H9 (cell line): Measurements from ENCODE around the gene UVRAG. TPM values are rescaled to one million over a fixed set of nuclear protein-coding genes. Genes with fewer than 3 reads are reported as not detected.

ENCODE experiments used
- DNase-seq: peaks from one replicate; pipeline ENCODE4 v3.0.0-alpha.2; 2017
- H2AFZ ChIP-seq: one replicate; pipeline ENCODE4 v1.6.1; 2013; ENCODE audit warnings: mild to moderate bottlenecking, low read length, control low read depth, moderate library complexity
- H2AK5ac ChIP-seq: 2 replicates; pipeline ENCODE4 v1.6.1; 2013; ENCODE audit warnings: low read length, control low read depth, mixed read lengths; ENCODE audit not compliant: insufficient read length
- H2BK120ac ChIP-seq: one replicate; pipeline ENCODE4 v1.6.1; 2013; ENCODE audit warnings: low read depth, mild to moderate bottlenecking, low read length, control low read depth, inconsistent platforms; ENCODE audit not compliant: poor library complexity, severe bottlenecking
- H2BK12ac ChIP-seq: 2 replicates; pipeline ENCODE4 v1.6.1; 2013; ENCODE audit warnings: low read length, control low read depth, mixed read lengths, low read depth; ENCODE audit not compliant: insufficient read length
- H2BK15ac ChIP-seq: 2 replicates; pipeline ENCODE4 v1.6.1; 2013; ENCODE audit warnings: low read depth, low read length, control low read depth
- H2BK20ac ChIP-seq: one replicate; pipeline ENCODE4 v1.6.1; 2013; ENCODE audit warnings: low read depth, mild to moderate bottlenecking, low read length, control low read depth, inconsistent platforms; ENCODE audit not compliant: poor library complexity, severe bottlenecking
- H2BK5ac ChIP-seq: 2 replicates; pipeline ENCODE4 v1.6.1; 2013; ENCODE audit warnings: low read length, control low read depth, mixed read lengths; ENCODE audit not compliant: insufficient read length
- H3K14ac ChIP-seq: 2 replicates; pipeline ENCODE4 v1.6.1; 2013; ENCODE audit warnings: low read length, control low read depth; ENCODE audit not compliant: insufficient read depth
- H3K18ac ChIP-seq: 2 replicates; pipeline ENCODE4 v1.6.1; 2013; ENCODE audit warnings: low read depth, mild to moderate bottlenecking, mixed read lengths, low read length, control low read depth; ENCODE audit not compliant: insufficient read length
- H3K23ac ChIP-seq: 2 replicates; pipeline ENCODE4 v1.6.1; 2013; ENCODE audit warnings: low read length, control low read depth, mixed read lengths, low read depth; ENCODE audit not compliant: insufficient read length
- H3K23me2 ChIP-seq: 2 replicates; pipeline ENCODE4 v1.6.1; 2013; ENCODE audit warnings: low read depth, mild to moderate bottlenecking, mixed read lengths, low read length, control low read depth; ENCODE audit not compliant: insufficient read length, poor library complexity, severe bottlenecking
- H3K27ac ChIP-seq: 2 replicates; pipeline ENCODE4 v1.5.1; 2013; ENCODE audit warnings: low read length, control low read depth, mixed read lengths, low read depth; ENCODE audit not compliant: insufficient read length
- H3K27me3 ChIP-seq: 2 replicates; pipeline ENCODE4 v1.6.1; 2013; ENCODE audit warnings: low read length, control low read depth, inconsistent platforms; ENCODE audit not compliant: insufficient read depth
- H3K4ac ChIP-seq: 2 replicates; pipeline ENCODE4 v1.6.1; 2013; ENCODE audit warnings: low read depth, mild to moderate bottlenecking, control low read depth, inconsistent platforms, low read length, moderate library complexity
- H3K4me1 ChIP-seq: 2 replicates; pipeline ENCODE4 v1.6.1; 2013; ENCODE audit warnings: low read length, control low read depth, inconsistent platforms; ENCODE audit not compliant: insufficient read depth
- H3K4me2 ChIP-seq: 2 replicates; pipeline ENCODE4 v1.6.1; 2013; ENCODE audit warnings: low read length, control low read depth, mixed read lengths; ENCODE audit not compliant: insufficient read length, insufficient read depth
- H3K56ac ChIP-seq: 2 replicates; pipeline ENCODE4 v1.6.1; 2013; ENCODE audit warnings: low read depth, mild to moderate bottlenecking, mixed read lengths, low read length, control low read depth; ENCODE audit not compliant: insufficient read length
- H3K79me1 ChIP-seq: 2 replicates; pipeline ENCODE4 v1.6.1; 2013; ENCODE audit warnings: low read depth, mild to moderate bottlenecking, moderate library complexity, low read length, control low read depth, inconsistent platforms; ENCODE audit not compliant: insufficient read depth, poor library complexity, severe bottlenecking
- H3K79me2 ChIP-seq: 2 replicates; pipeline ENCODE4 v1.6.1; 2013; ENCODE audit warnings: low read length, control low read depth, inconsistent platforms; ENCODE audit not compliant: insufficient read depth
- H3K9ac ChIP-seq: 2 replicates; pipeline ENCODE4 v1.6.1; 2013; ENCODE audit warnings: low read length, control low read depth, mixed read lengths; ENCODE audit not compliant: insufficient read length; ENCODE audit errors: extremely low read depth
- H3K9me3 ChIP-seq: one replicate; pipeline ENCODE4 v1.6.1; 2013; ENCODE audit warnings: low read depth, low read length, inconsistent platforms; ENCODE audit not compliant: control insufficient read depth
- H3T11ph ChIP-seq: one replicate; pipeline ENCODE4 v1.6.1; 2013; ENCODE audit warnings: mild to moderate bottlenecking, low read length, control low read depth, inconsistent platforms
- H4K20me1 ChIP-seq: one replicate; pipeline ENCODE4 v1.6.1; 2013; ENCODE audit not compliant: control insufficient read depth, insufficient read length, insufficient read depth
- H4K5ac ChIP-seq: 2 replicates; pipeline ENCODE4 v1.6.1; 2013; ENCODE audit warnings: low read depth, mild to moderate bottlenecking, mixed read lengths, low read length, control low read depth; ENCODE audit not compliant: insufficient read length
- H4K8ac ChIP-seq: replicated peaks from 2 replicates; pipeline ENCODE4 v1.6.1; 2013; ENCODE audit warnings: low read length, control low read depth, mixed read lengths, low read depth; ENCODE audit not compliant: insufficient read length
- H4K91ac ChIP-seq: 2 replicates; pipeline ENCODE4 v1.6.1; 2013; ENCODE audit warnings: low read depth, mild to moderate bottlenecking, moderate library complexity, mixed read lengths, low read length, control low read depth; ENCODE audit not compliant: insufficient read length
- H3K27ac Mint-ChIP-seq, 3 experiments: 2 replicates in 2 of 3; 3 replicates in 1 of 3; pipeline ENCODE4 v1.8.0; 2020 to 2021; ENCODE audit warnings: mixed read lengths in 3 of 3, mild to moderate bottlenecking in 1 of 3, moderate library complexity in 1 of 3
- H3K27me3 Mint-ChIP-seq: 2 replicates; pipeline ENCODE4 v1.8.0; 2021; ENCODE audit warnings: low read depth, mild to moderate bottlenecking, moderate library complexity, mixed read lengths
- H3K36me3 Mint-ChIP-seq, 3 experiments: 2 replicates in 2 of 3; 3 replicates in 1 of 3; pipeline ENCODE4 v1.8.0; 2020 to 2021; ENCODE audit warnings: low read depth in 3 of 3, mixed read lengths in 3 of 3; ENCODE audit not compliant: insufficient read depth in 1 of 3
- H3K4me1 Mint-ChIP-seq, 2 experiments: 2 replicates each; pipeline ENCODE4 v1.8.0; 2020; ENCODE audit warnings: mixed read lengths in 2 of 2
- H3K4me3 Mint-ChIP-seq, 2 experiments: 2 replicates in 1 of 2; 3 replicates in 1 of 2; pipeline ENCODE4 v1.8.0; 2020 to 2021; ENCODE audit warnings: mild to moderate bottlenecking in 2 of 2, mixed read lengths in 2 of 2, moderate library complexity in 1 of 2
- H3K9me3 Mint-ChIP-seq, 2 experiments: 2 replicates in 1 of 2; 3 replicates in 1 of 2; pipeline ENCODE4 v1.8.0; 2020; ENCODE audit warnings: mild to moderate bottlenecking in 2 of 2, mixed read lengths in 2 of 2, moderate library complexity in 1 of 2
- WGBS: extraction: QIAGEN DNeasy Blood & Tissue Kit; methylation state at CpG from one replicate; pipeline ENCODE4 v1.1.7; 2013; ENCODE audit warnings: missing lambda C conversion rate, low lambda C conversion rate, mixed read lengths; ENCODE audit not compliant: insufficient read length; ENCODE audit errors: extremely low coverage; 5-methylcytosine and 5-hydroxymethylcytosine counted together
- total RNA-seq: library from RNA; stranded (reverse); gene quantifications from 2 replicates; pipeline ENCODE4 v1.2.1, GENCODE V29; 2021
- TF ChIP-seq, protein P1 (sequence below): fragments of 200-600 bp; sonication (generic); conservative IDR thresholded peaks from 3 replicates; pipeline ENCODE4 v1.8.0; 2021; ENCODE audit warnings: antibody characterized with exemption, mild to moderate bottlenecking

UVRAG gene
- total RNA-seq, 1 experiment from 2014 or later, result 18.5 TPM

DNA sequence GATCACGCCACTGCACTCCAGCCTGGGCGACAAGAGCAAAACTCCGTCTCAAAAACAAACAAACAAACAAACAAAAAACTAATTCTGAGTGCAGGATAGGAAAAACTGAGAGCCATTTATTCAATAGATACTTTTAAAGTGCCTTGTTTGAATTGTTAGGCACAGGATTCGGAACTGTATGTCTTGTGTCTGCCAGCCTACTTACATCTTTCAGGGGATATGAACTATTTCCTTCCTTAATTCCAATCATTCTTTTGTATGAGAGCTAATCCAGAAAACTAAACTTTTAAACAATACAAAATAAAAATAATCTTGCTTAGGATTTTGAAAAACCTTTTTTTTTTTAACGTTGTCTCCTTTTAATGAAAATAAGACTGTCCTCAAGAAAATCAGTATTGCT lies 12.6 kb downstream of the UVRAG start:
- H2BK12ac ChIP-seq, result no peak overlapping the region
- H3K4ac ChIP-seq, result no peak overlapping the region
- H2AFZ ChIP-seq, result no peak overlapping the region
- no peak overlapping the region for H2AK5ac ChIP-seq
- TF ChIP-seq, protein P1, sequence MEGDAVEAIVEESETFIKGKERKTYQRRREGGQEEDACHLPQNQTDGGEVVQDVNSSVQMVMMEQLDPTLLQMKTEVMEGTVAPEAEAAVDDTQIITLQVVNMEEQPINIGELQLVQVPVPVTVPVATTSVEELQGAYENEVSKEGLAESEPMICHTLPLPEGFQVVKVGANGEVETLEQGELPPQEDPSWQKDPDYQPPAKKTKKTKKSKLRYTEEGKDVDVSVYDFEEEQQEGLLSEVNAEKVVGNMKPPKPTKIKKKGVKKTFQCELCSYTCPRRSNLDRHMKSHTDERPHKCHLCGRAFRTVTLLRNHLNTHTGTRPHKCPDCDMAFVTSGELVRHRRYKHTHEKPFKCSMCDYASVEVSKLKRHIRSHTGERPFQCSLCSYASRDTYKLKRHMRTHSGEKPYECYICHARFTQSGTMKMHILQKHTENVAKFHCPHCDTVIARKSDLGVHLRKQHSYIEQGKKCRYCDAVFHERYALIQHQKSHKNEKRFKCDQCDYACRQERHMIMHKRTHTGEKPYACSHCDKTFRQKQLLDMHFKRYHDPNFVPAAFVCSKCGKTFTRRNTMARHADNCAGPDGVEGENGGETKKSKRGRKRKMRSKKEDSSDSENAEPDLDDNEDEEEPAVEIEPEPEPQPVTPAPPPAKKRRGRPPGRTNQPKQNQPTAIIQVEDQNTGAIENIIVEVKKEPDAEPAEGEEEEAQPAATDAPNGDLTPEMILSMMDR, result no peak
- DNase-seq, result no peak
- no peak overlapping the region for H3T11ph ChIP-seq
- H3K27me3 ChIP-seq, result no peaks in the 10 kb centered on the region
- peaks cover 2% of the 10 kb centered on the region; the same call in 1 of the 2 replicates for H3K79me2 ChIP-seq
- H4K5ac ChIP-seq, result no peak overlapping the region
- H3K4me2 ChIP-seq, result no peak overlapping the region
- no peak overlapping the region for H4K91ac ChIP-seq
- H4K8ac ChIP-seq, result no peak overlapping the region
- no peaks in the 10 kb centered on the region; the same call in 1 of the 2 replicates for H3K4me1 ChIP-seq
- no peak overlapping the region for H2BK120ac ChIP-seq
- no peaks in the 10 kb centered on the region for H3K23me2 ChIP-seq
- Mint-ChIP-seq H3K4me1 (peaks cover 9 to 12% of the 10 kb centered on the region in 2 experiments; a peak in 3 of 4 replicates), H3K9me3 (no peaks in the 10 kb centered on the region), H3K27ac (no peak overlapping the region), H3K4me3 (no peak overlapping the region), H3K27me3 (no peaks in the 10 kb centered on the region), H3K36me3 (peaks cover 0 to 2% (median 0%) of the 10 kb centered on the region in 3 experiments; a peak in 1 of 7 replicates)
- H3K56ac ChIP-seq, result no peak overlapping the region
- H3K14ac ChIP-seq, result no peak overlapping the region
- no peak overlapping the region for H2BK15ac ChIP-seq
- H2BK20ac ChIP-seq, result no peak overlapping the region
- no peak overlapping the region for H2BK5ac ChIP-seq
- no peak overlapping the region for H3K27ac ChIP-seq
- no peaks in the 10 kb centered on the region for H4K20me1 ChIP-seq
- WGBS, result no CpG with 5 or more reads among the region's 5 CpGs
- no peak overlapping the region for H3K23ac ChIP-seq
- no peaks in the 10 kb centered on the region for H3K9me3 ChIP-seq
- H3K18ac ChIP-seq, result no peak overlapping the region
- H3K9ac ChIP-seq, result no peak overlapping the region
- H3K79me1 ChIP-seq, result no peaks in the 10 kb centered on the region
